ENCODE data around the gene EPYC. TPM values are rescaled to one million over a fixed set of nuclear protein-coding genes. Genes with fewer than 3 reads are reported as not detected.

EPYC gene
- total and polyA plus RNA-seq, 4 donors: not detected

DNA sequence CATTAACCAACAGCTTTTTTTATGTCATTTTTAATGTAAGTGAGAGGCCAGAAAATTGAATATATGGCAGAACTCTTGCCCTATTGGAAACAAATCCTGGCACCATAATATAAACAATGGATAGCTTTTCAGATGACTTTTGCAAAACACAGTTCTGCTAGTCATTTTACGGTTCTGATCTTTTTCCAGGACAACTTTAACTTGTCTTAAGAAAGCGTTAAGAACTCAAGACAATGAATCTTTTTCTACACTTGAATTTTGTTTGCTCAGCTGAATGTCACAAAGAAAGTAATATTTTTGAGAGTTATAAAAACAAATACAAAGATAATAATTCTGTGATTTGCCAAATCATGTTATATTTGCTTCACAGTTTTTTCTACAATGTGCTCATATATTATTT is 39.8 kb upstream of the EPYC start:
- Histone ChIP-seq H3K36me3 (ENCODE audit: control insufficient read depth in 4 of 4, insufficient read depth in 3 of 4, low read depth in 1 of 4, low read length in 3 of 4) (no peaks in the 10 kb centered on the region), H3K4me1 (ENCODE audit: control insufficient read depth in 4 of 4, insufficient read depth in 4 of 4, low read length in 3 of 4) (no peaks in the 10 kb centered on the region), H3K4me3 (ENCODE audit: low read depth in 1 of 3, low read length in 3 of 3) (no peak overlapping the region), H3K9me3 (ENCODE audit: control insufficient read depth in 4 of 4, low read length in 3 of 4) (no peaks in the 10 kb centered on the region), H3K27ac (ENCODE audit: low read depth in 1 of 2, low read length in 2 of 2) (no peak overlapping the region), H3K9ac (ENCODE audit: low read depth in 1 of 2, low read length in 2 of 2) (no peak overlapping the region), H3K27me3 (ENCODE audit: control insufficient read depth in 4 of 4, insufficient read depth in 4 of 4, low read length in 3 of 4) (no peaks in the 10 kb centered on the region)
- 81% methylated on average over 2 of the region's 2 CpGs for WGBS
- TF ChIP-seq SP1 (IDR thresholded peaks at IDR 0.05) (no peak), HNF4G (IDR thresholded peaks at IDR 0.05) (no peak), TAF1 (conservative IDR thresholded peaks at IDR 0.05) (no peak), RXRA (IDR thresholded peaks at IDR 0.05) (no peak), HNF4A (conservative IDR thresholded peaks at IDR 0.05) (no peak), FOXA1 (IDR thresholded peaks at IDR 0.05) (no peak), FOXA2 (IDR thresholded peaks at IDR 0.05) (no peak), RAD21 (IDR thresholded peaks at IDR 0.05) (no peak), NR2F2 (IDR thresholded peaks at IDR 0.05) (no peak), GABPA (IDR thresholded peaks at IDR 0.05 in 1 of 2, conservative IDR thresholded peaks at IDR 0.05 in 1 of 2) (no peak), JUND (IDR thresholded peaks at IDR 0.05) (no peak), EGR1 (IDR thresholded peaks at IDR 0.05; ENCODE audit: low read depth in 2 of 2) (no peak), YY1 (IDR thresholded peaks at IDR 0.05) (no peak)
- TF ChIP-seq, protein P1, sequence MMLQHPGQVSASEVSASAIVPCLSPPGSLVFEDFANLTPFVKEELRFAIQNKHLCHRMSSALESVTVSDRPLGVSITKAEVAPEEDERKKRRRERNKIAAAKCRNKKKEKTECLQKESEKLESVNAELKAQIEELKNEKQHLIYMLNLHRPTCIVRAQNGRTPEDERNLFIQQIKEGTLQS (IDR thresholded peaks at IDR 0.05): no peak
- TF ChIP-seq, protein P2, sequence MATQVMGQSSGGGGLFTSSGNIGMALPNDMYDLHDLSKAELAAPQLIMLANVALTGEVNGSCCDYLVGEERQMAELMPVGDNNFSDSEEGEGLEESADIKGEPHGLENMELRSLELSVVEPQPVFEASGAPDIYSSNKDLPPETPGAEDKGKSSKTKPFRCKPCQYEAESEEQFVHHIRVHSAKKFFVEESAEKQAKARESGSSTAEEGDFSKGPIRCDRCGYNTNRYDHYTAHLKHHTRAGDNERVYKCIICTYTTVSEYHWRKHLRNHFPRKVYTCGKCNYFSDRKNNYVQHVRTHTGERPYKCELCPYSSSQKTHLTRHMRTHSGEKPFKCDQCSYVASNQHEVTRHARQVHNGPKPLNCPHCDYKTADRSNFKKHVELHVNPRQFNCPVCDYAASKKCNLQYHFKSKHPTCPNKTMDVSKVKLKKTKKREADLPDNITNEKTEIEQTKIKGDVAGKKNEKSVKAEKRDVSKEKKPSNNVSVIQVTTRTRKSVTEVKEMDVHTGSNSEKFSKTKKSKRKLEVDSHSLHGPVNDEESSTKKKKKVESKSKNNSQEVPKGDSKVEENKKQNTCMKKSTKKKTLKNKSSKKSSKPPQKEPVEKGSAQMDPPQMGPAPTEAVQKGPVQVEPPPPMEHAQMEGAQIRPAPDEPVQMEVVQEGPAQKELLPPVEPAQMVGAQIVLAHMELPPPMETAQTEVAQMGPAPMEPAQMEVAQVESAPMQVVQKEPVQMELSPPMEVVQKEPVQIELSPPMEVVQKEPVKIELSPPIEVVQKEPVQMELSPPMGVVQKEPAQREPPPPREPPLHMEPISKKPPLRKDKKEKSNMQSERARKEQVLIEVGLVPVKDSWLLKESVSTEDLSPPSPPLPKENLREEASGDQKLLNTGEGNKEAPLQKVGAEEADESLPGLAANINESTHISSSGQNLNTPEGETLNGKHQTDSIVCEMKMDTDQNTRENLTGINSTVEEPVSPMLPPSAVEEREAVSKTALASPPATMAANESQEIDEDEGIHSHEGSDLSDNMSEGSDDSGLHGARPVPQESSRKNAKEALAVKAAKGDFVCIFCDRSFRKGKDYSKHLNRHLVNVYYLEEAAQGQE (IDR thresholded peaks at IDR 0.05): no peak
- TF ChIP-seq, protein P3, sequence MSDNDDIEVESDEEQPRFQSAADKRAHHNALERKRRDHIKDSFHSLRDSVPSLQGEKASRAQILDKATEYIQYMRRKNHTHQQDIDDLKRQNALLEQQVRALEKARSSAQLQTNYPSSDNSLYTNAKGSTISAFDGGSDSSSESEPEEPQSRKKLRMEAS (IDR thresholded peaks at IDR 0.05): no peak
- TF ChIP-seq, protein P4, sequence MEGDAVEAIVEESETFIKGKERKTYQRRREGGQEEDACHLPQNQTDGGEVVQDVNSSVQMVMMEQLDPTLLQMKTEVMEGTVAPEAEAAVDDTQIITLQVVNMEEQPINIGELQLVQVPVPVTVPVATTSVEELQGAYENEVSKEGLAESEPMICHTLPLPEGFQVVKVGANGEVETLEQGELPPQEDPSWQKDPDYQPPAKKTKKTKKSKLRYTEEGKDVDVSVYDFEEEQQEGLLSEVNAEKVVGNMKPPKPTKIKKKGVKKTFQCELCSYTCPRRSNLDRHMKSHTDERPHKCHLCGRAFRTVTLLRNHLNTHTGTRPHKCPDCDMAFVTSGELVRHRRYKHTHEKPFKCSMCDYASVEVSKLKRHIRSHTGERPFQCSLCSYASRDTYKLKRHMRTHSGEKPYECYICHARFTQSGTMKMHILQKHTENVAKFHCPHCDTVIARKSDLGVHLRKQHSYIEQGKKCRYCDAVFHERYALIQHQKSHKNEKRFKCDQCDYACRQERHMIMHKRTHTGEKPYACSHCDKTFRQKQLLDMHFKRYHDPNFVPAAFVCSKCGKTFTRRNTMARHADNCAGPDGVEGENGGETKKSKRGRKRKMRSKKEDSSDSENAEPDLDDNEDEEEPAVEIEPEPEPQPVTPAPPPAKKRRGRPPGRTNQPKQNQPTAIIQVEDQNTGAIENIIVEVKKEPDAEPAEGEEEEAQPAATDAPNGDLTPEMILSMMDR (IDR thresholded peaks at IDR 0.05; ENCODE audit: low read depth, low read length, missing input control): no peak
- TF ChIP-seq, protein P5, sequence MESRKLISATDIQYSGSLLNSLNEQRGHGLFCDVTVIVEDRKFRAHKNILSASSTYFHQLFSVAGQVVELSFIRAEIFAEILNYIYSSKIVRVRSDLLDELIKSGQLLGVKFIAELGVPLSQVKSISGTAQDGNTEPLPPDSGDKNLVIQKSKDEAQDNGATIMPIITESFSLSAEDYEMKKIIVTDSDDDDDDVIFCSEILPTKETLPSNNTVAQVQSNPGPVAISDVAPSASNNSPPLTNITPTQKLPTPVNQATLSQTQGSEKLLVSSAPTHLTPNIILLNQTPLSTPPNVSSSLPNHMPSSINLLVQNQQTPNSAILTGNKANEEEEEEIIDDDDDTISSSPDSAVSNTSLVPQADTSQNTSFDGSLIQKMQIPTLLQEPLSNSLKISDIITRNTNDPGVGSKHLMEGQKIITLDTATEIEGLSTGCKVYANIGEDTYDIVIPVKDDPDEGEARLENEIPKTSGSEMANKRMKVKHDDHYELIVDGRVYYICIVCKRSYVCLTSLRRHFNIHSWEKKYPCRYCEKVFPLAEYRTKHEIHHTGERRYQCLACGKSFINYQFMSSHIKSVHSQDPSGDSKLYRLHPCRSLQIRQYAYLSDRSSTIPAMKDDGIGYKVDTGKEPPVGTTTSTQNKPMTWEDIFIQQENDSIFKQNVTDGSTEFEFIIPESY (IDR thresholded peaks at IDR 0.05): no peak
- no peak for DNase-seq (ENCODE audit: low spot score)

Data from liver (tissue), 9 donors.